Measurements from ENCODE around the gene TMEM179. TPM values are rescaled to one million over a fixed set of nuclear protein-coding genes. Genes with fewer than 3 reads are reported as not detected.

TMEM179 gene
- total RNA-seq, 4 donors from 2014 or later: 1.1 to 10.5 (median 1.4) TPM; not detected in 1

DNA sequence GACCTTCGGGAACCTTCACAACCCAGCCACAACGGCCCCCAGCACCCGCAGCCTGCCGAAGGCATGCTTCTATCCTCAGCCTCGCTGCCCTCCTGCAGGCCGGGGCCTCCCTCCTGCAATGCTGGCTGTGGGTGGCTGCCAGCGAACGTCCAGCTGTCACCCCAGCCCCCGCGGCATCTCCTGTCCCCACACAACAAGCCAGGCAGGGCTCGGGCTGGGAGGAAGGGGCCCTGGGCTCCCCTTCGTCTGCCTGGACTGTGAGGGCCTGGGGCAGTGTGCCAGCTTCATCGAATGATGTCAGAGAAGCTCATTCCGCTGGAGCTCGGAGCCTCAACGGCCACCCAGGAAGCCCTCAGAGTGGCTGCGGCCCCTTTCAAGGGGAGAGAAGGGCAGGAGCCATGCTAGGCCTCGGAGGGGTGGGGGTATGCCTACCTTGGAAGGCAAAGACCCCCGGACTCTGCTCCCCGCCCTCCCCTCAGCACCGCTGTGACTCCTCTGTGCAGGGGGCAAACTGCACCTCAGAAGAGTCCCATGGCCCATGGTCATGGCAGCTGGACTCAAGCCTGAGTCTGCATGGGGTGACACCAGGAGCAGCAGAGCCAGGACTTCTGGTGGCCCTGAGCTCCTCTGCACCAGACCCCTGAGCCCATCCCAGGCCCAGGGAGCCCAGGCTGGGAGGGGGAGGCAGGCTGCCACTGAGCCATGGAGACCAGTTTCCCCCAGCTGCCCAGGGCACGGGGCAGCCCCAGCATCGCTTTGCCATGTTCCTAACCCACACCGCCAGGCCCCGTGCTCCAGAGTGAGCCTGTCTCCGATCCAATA lies 49.8 kb downstream of the TMEM179 start:
- TF ChIP-seq POLR2A (IDR thresholded peaks at IDR 0.05): no peak
- no peak for TF ChIP-seq POLR2AphosphoS5 (IDR thresholded peaks at IDR 0.05)
- TF ChIP-seq, protein P1, sequence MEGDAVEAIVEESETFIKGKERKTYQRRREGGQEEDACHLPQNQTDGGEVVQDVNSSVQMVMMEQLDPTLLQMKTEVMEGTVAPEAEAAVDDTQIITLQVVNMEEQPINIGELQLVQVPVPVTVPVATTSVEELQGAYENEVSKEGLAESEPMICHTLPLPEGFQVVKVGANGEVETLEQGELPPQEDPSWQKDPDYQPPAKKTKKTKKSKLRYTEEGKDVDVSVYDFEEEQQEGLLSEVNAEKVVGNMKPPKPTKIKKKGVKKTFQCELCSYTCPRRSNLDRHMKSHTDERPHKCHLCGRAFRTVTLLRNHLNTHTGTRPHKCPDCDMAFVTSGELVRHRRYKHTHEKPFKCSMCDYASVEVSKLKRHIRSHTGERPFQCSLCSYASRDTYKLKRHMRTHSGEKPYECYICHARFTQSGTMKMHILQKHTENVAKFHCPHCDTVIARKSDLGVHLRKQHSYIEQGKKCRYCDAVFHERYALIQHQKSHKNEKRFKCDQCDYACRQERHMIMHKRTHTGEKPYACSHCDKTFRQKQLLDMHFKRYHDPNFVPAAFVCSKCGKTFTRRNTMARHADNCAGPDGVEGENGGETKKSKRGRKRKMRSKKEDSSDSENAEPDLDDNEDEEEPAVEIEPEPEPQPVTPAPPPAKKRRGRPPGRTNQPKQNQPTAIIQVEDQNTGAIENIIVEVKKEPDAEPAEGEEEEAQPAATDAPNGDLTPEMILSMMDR (IDR thresholded peaks at IDR 0.05): no peak
- no peak for TF ChIP-seq EP300 (IDR thresholded peaks at IDR 0.05; ENCODE audit: low read depth)
- peak; percentile 4 for DNase-seq
- in situ Hi-C loops (cut with MboI; ENCODE audit: low pct_ligation_motif_present in 1 of 4, low pct_unique_long_range_greater_than_20kb in 1 of 4, low sequenced_read_pairs in 3 of 4): loop anchor here (25.0 kb wide), 1 partner anchor 418 kb away; the partner anchor contains the start of gene KIF26A (in 4 of the 4)

DNA sequence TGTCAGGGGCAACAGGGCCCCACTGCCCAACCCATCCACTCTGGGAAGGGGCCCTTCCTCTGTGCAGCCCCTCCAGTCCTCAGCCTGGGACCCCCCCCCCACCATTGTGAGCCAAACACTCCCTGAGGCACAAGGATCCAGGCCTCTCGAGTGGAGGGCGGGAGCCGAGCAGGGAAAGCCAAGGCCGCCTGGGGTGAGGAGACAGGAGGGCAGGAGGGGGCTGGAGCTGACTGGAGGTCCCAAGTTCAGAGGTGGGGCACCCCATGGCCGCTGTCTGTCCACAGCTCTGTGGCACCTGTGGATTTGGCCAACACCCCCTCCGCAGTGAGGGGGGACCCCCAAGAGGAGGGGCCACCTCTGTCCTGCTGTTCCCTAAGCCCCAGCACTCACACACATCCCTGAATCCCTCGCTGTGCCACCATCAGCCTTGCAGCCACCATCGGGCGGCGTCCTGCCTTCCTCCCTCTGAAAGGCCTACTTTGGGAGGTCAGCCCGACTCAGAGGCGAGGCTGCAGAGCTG lies 50.4 kb downstream of the TMEM179 start:
- Histone ChIP-seq H3K27ac (no peak overlapping the region), H3K27me3 (peaks cover 4% of the 10 kb centered on the region), H3K4me1 (no peaks in the 10 kb centered on the region), H3K9me3 (no peaks in the 10 kb centered on the region), H3K4me3 (no peak overlapping the region), H3K36me3 (no peaks in the 10 kb centered on the region)
- intact Hi-C loops (cut with DNase I; ENCODE audit: low total_unique reads): no loop called here
- DNase-seq: no peak
- no peak for TF ChIP-seq POLR2AphosphoS5 (IDR thresholded peaks at IDR 0.05)
- no peak for TF ChIP-seq POLR2A (IDR thresholded peaks at IDR 0.05)
- TF ChIP-seq, protein P1 (IDR thresholded peaks at IDR 0.05): no peak
- TF ChIP-seq EP300 (IDR thresholded peaks at IDR 0.05; ENCODE audit: low read depth): no peak
- WGBS, 2 donors (ENCODE audit: low coverage in 1 of 2): 73% methylated on average over 12 of the region's 12 CpGs; no CpG with 5 or more reads in 1 of the 2 donors
- in situ Hi-C loops (cut with MboI; ENCODE audit: low pct_ligation_motif_present in 1 of 4, low pct_unique_long_range_greater_than_20kb in 1 of 4, low sequenced_read_pairs in 3 of 4): loop anchor here (25.0 kb wide), 1 partner anchor 417 kb away; the partner anchor contains the start of gene KIF26A (in 4 of the 4)

More for the DNA sequence above, 49.8 kb downstream of the TMEM179 start:
- 60% methylated on average over 22 of the region's 26 CpGs; no CpG with 5 or more reads in 1 of the 2 donors for WGBS, 2 donors (ENCODE audit: low coverage in 1 of 2)
- Histone ChIP-seq H3K36me3 (no peaks in the 10 kb centered on the region), H3K4me3 (no peak overlapping the region), H3K9me3 (no peaks in the 10 kb centered on the region), H3K27ac (no peak overlapping the region), H3K4me1 (no peaks in the 10 kb centered on the region), H3K27me3 (no peaks in the 10 kb centered on the region)
- intact Hi-C loops (cut with DNase I; ENCODE audit: low total_unique reads): no loop called here

DNA sequence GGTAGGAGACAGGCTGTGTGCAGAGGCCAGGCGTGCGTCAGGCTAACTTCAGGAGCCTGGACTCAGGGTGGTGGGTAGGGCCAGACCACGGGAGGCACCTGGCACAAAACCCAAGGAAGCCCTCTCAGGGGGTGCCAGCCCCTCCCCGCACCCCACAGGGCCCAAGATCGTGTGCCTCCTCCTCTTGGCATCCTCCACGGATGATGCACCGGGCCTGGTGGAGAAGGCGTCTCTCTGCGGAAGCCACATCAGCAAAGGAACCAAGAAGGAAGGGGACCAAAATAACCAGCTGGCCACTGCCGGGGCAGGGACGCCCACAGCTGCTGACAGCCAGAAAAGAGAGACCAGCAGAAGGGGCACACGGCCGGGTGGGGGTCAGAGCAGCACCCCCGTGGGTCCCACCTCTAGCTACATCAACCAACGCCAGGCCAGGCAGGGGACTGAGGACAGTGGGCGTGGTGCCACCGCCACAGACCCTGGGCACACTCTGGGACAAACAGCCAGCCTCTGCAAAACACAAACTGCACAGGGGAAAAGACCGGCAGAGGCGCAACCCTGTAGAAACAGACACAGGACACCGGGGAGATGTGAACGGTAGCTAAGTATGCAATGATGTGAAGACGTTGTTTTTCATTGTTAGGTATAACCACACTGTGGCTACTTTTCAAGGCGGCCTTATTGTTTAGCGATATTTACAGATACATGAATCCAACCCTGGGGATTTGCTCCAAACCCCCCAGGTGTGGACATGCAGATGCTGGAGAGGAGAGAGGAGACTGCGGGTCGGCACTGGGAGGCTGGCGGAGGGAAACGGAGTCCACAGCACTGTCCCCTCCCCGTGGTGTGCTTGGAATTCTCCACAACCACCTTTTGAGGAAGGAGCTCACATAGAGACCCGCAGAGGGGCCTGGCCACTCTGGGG lies 51.1 kb downstream of the TMEM179 start:
- WGBS, 2 donors (ENCODE audit: low coverage in 1 of 2): 72 to 92% methylated on average over 7 to 29 of the region's 30 CpGs
- Histone ChIP-seq H3K27me3 (peaks cover 8% of the 10 kb centered on the region), H3K4me1 (no peaks in the 10 kb centered on the region), H3K4me3 (no peak overlapping the region), H3K9me3 (no peaks in the 10 kb centered on the region), H3K36me3 (no peaks in the 10 kb centered on the region), H3K27ac (no peak overlapping the region)
- intact Hi-C loops (cut with DNase I; ENCODE audit: low total_unique reads) (no loop called here), in situ Hi-C loops (cut with MboI; ENCODE audit: low pct_ligation_motif_present in 1 of 4, low pct_unique_long_range_greater_than_20kb in 1 of 4, low sequenced_read_pairs in 3 of 4) (loop anchor here (25.0 kb wide), 1 partner anchor 416 kb away; the partner anchor contains the start of gene KIF26A (in 4 of the 4))
- DNase-seq: no peak
- TF ChIP-seq POLR2AphosphoS5 (IDR thresholded peaks at IDR 0.05): no peak
- TF ChIP-seq, protein P1 (IDR thresholded peaks at IDR 0.05): no peak
- no peak for TF ChIP-seq EP300 (IDR thresholded peaks at IDR 0.05; ENCODE audit: low read depth)
- no peak for TF ChIP-seq POLR2A (IDR thresholded peaks at IDR 0.05)
